GM12878 (cell line): ENCODE results near the gene SACS. TPM values are rescaled to one million over a fixed set of nuclear protein-coding genes. Genes with fewer than 3 reads are reported as not detected.

Experiments
- ATF2 ChIP-seq: IDR thresholded peaks from 2 replicates; pipeline ENCODE4 v1.6.1; 2012; ENCODE audit warnings: low read length, inconsistent platforms
- BHLHE40 ChIP-seq, 2 experiments: fragments of 450-650 bp in 1 of 2; IDR thresholded peaks; 2 replicates each; pipeline ENCODE4 v1.6.1; 2011 to 2017; ENCODE audit warnings: low read depth in 2 of 2, borderline replicate concordance in 1 of 2, improper control_type of control experiment in 1 of 2, low read length in 1 of 2, mild to moderate bottlenecking in 1 of 2
- CTCF ChIP-seq, 3 experiments: IDR thresholded peaks in 2 of 3; conservative IDR thresholded peaks in 1 of 3; 2 replicates each; pipeline ENCODE4 v1.5.1; 2011; ENCODE audit warnings: low read depth in 3 of 3, low read length in 3 of 3, mild to moderate bottlenecking in 3 of 3, control low read depth in 2 of 3, moderate library complexity in 2 of 3, inconsistent platforms in 1 of 3, mixed read lengths in 1 of 3; ENCODE audit not compliant: control insufficient read depth in 2 of 3, insufficient read depth in 1 of 3; ENCODE audit errors: extremely low read depth in 1 of 3
- CUX1 ChIP-seq: IDR thresholded peaks from 2 replicates; pipeline ENCODE4 v1.6.1; 2012; ENCODE audit warnings: improper control_type of control experiment, low read depth, low read length; ENCODE audit not compliant: insufficient replicate concordance
- IKZF2 ChIP-seq, 2 experiments: fragments of 450-650 bp; IDR thresholded peaks; 2 replicates each; pipeline ENCODE4 v1.6.1; 2017; ENCODE audit warnings: mild to moderate bottlenecking in 2 of 2, moderate library complexity in 2 of 2
- MAX ChIP-seq: IDR thresholded peaks from 2 replicates; pipeline ENCODE4 v1.6.1; 2012; ENCODE audit warnings: low read depth, low read length, improper control_type of control experiment
- MEF2B ChIP-seq: fragments of 450-650 bp; IDR thresholded peaks from 2 replicates; pipeline ENCODE4 v1.6.1; 2018; ENCODE audit warnings: mild to moderate bottlenecking, moderate library complexity; ENCODE audit not compliant: partially characterized antibody, poor library complexity, severe bottlenecking
- PAX8 ChIP-seq: fragments of 450-650 bp; IDR thresholded peaks from 2 replicates; pipeline ENCODE4 v1.6.1; 2017; ENCODE audit warnings: mild to moderate bottlenecking, moderate library complexity
- PKNOX1 ChIP-seq: fragments of 450-650 bp; IDR thresholded peaks from 2 replicates; pipeline ENCODE4 v1.6.1; 2016; ENCODE audit warnings: mild to moderate bottlenecking
- PML ChIP-seq: IDR thresholded peaks from 2 replicates; pipeline ENCODE4 v1.6.1; 2012; ENCODE audit warnings: low read length, inconsistent platforms
- POLR2AphosphoS5 ChIP-seq: IDR thresholded peaks from 2 replicates; pipeline ENCODE4 v1.6.1; 2011; ENCODE audit warnings: mild to moderate bottlenecking, low read length, inconsistent platforms
- SUPT20H ChIP-seq: IDR thresholded peaks from 2 replicates; pipeline ENCODE4 v1.6.1; 2011; ENCODE audit warnings: low read depth, mild to moderate bottlenecking, low read length, moderate library complexity, borderline replicate concordance; ENCODE audit not compliant: control insufficient read depth
- ZBED1 ChIP-seq: IDR thresholded peaks from 2 replicates; pipeline ENCODE4 v1.6.1; 2016; ENCODE audit warnings: borderline replicate concordance
- ZBTB33 ChIP-seq: fragments of 450-650 bp; IDR thresholded peaks from 2 replicates; pipeline ENCODE4 v1.6.1; 2017; ENCODE audit warnings: mild to moderate bottlenecking
- ZNF274 ChIP-seq: IDR thresholded peaks from one replicate; pipeline ENCODE4 v1.8.0; 2011; ENCODE audit not compliant: insufficient read length, insufficient read depth
- polyA plus RNA-seq, 11 experiments: library from polyadenylated mRNA; depleted of rRNA in 4 of 11; unstranded in 6 of 11; stranded (reverse) in 5 of 11; fragments of >200 nt; fragmentation: Nextera tagmentation in 4 of 11; fragmentation: Illumina TruSeq in 1 of 11; extraction: Ambion mirVana in 4 of 11; extraction: Trizol in 1 of 11; gene quantifications; 1 replicate in 1 of 11; 2 replicates in 10 of 11; pipeline versions ENCODE4 v1.2.1 to v1.2.3, GENCODE V29; 2011 to 2016; ENCODE audit warnings: inconsistent platforms in 2 of 11, missing spikeins in 2 of 11, low read depth in 1 of 11
- total RNA-seq, 4 experiments: library from RNA; depleted of rRNA in 3 of 4; stranded (reverse); fragments of >200 nt in 3 of 4; fragmentation: Illumina TruSeq in 1 of 4; extraction: Trizol in 1 of 4; gene quantifications; 2 replicates each; pipeline versions ENCODE4 v1.2.1 to v1.2.3, GENCODE V29; 2013 to 2021

SACS gene
- total and polyA plus RNA-seq, 10 of the 15 experiments (the other 5 are each of a cell fraction or from before 2014, with no cell fraction given), result 9.9 to 74.9 (median 22.1) TPM

GRCh38 chr13:23322353-23323336 lies 110.9 kb downstream of the SACS start (continued):
- TF ChIP-seq PKNOX1 (peak; percentile 63; the same call in 1 of the 2 replicates), IKZF2 (IDR thresholded peaks at IDR 0.05) (0 out of 4 replicates have a peak, but pooled peaks of 1 of the 2 experiments have one; percentile 17), CTCF (IDR thresholded peaks at IDR 0.05 in 2 of 3, conservative IDR thresholded peaks at IDR 0.05 in 1 of 3; ENCODE audit: control insufficient read depth in 2 of 3, extremely low read depth in 1 of 3, insufficient read depth in 1 of 3, low read depth in 3 of 3, low read length in 3 of 3) (no peak), MAX (no peak), ZNF274 (no peak), POLR2AphosphoS5 (no peak), CUX1 (no peak), PAX8 (no peak), ZBED1 (no peak), PML (no peak), SUPT20H (no peak), ATF2 (no peak), BHLHE40 (IDR thresholded peaks at IDR 0.05; ENCODE audit: borderline replicate concordance in 1 of 2, low read depth in 2 of 2, low read length in 1 of 2) (peak in 1 of 2 experiments; percentile 17; a peak in 1 of 4 replicates), ZBTB33 (no peak), MEF2B (no peak)
